ENCODE measurements around the gene TFAP2C. TPM values are rescaled to one million over a fixed set of nuclear protein-coding genes. Genes with fewer than 3 reads are reported as not detected.
A peak's percentile ranks its signal among the peaks of the same experiment; 100 is the strongest.

Gene TFAP2C
- total RNA-seq, 6 experiments from 2014 or later: 1.6 to 4.5 (median 1.9) TPM

DNA sequence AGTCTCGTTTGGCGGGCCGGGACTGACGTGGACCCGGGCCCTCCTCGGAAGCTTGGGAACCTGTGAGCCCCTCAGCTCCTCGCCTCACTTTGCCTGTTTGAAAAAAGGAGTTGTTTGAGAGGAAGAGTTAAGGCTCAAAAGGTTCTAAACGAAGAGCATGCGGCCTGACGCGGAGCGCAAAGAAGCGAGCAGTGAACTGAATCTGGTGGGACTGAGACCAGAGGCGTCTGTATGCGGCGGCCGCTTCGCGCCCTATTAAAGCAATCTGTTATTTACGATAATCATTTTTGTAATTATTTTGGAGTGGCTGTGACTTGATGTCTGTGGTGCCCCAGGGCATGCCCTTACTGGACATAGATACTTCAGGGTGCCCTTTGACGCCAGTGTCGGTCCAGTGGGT lies 3.3 kb upstream of the TFAP2C start:
- H3K9me3 Mint-ChIP-seq: no peaks in the 10 kb centered on the region
- H3K27me3 Mint-ChIP-seq (ENCODE audit: insufficient read depth): peaks cover 5% of the 10 kb centered on the region
- H3K4me1 Mint-ChIP-seq (ENCODE audit: low read depth): no peaks in the 10 kb centered on the region
- no peak overlapping the region for H3K4me3 Mint-ChIP-seq
- H3K36me3 Mint-ChIP-seq (ENCODE audit: low read depth): no peaks in the 10 kb centered on the region
- H3K27ac Mint-ChIP-seq: no peak overlapping the region
- TF ChIP-seq, protein P1, sequence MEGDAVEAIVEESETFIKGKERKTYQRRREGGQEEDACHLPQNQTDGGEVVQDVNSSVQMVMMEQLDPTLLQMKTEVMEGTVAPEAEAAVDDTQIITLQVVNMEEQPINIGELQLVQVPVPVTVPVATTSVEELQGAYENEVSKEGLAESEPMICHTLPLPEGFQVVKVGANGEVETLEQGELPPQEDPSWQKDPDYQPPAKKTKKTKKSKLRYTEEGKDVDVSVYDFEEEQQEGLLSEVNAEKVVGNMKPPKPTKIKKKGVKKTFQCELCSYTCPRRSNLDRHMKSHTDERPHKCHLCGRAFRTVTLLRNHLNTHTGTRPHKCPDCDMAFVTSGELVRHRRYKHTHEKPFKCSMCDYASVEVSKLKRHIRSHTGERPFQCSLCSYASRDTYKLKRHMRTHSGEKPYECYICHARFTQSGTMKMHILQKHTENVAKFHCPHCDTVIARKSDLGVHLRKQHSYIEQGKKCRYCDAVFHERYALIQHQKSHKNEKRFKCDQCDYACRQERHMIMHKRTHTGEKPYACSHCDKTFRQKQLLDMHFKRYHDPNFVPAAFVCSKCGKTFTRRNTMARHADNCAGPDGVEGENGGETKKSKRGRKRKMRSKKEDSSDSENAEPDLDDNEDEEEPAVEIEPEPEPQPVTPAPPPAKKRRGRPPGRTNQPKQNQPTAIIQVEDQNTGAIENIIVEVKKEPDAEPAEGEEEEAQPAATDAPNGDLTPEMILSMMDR (IDR thresholded peaks at IDR 0.05): no peak
- no peak for DNase-seq

DNA sequence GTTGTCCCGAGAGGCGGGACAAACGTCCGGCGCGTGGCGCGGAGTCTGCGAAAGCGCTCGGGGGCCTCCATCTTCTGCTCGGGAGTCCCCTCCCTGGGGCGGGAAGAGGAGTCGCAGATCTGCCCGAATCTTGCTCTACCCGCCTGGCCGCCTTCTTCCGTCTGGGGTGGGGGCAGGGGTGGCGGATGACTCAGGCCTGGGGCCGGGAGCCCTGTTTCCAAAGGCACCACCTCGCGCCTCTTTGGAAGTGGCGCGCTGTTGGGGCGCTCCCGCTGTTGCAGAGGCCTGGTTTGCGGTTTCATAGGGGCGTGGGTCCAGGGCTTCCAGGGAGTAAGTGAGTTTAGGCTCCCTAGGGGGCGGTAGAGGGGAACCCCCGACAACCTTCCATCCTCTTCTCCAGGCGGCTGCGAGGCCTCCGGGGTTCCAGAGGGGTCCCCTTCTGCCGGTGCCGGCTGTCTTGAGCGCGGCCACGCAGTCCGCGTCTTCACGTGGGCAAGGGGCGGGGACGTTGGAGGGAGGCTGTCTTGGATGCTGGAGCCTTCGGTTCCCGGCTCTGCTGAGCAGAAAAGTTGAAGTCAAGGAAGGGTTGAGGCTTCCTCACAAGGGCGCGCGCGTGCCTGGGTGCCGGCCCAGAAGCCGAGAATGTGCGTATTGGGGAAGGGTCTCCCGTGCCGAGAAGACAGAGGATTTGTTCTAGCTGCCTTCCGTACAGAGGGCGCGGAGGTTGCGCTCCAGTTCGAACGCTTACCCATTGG lies 2.6 kb upstream of the TFAP2C start:
- no peaks in the 10 kb centered on the region for H3K9me3 Mint-ChIP-seq
- peaks cover under 1% of the 10 kb centered on the region for H3K4me1 Mint-ChIP-seq (ENCODE audit: low read depth)
- peaks cover under 1% of the 10 kb centered on the region; the same call in 1 of the 2 replicates for H3K36me3 Mint-ChIP-seq (ENCODE audit: low read depth)
- H3K4me3 Mint-ChIP-seq: no peak overlapping the region; the same call in 1 of the 2 replicates
- H3K27ac Mint-ChIP-seq: no peak overlapping the region
- TF ChIP-seq, protein P1 (IDR thresholded peaks at IDR 0.05): peak; percentile 65
- DNase-seq: no peak
- H3K27me3 Mint-ChIP-seq (ENCODE audit: insufficient read depth): peaks cover 5% of the 10 kb centered on the region

DNA sequence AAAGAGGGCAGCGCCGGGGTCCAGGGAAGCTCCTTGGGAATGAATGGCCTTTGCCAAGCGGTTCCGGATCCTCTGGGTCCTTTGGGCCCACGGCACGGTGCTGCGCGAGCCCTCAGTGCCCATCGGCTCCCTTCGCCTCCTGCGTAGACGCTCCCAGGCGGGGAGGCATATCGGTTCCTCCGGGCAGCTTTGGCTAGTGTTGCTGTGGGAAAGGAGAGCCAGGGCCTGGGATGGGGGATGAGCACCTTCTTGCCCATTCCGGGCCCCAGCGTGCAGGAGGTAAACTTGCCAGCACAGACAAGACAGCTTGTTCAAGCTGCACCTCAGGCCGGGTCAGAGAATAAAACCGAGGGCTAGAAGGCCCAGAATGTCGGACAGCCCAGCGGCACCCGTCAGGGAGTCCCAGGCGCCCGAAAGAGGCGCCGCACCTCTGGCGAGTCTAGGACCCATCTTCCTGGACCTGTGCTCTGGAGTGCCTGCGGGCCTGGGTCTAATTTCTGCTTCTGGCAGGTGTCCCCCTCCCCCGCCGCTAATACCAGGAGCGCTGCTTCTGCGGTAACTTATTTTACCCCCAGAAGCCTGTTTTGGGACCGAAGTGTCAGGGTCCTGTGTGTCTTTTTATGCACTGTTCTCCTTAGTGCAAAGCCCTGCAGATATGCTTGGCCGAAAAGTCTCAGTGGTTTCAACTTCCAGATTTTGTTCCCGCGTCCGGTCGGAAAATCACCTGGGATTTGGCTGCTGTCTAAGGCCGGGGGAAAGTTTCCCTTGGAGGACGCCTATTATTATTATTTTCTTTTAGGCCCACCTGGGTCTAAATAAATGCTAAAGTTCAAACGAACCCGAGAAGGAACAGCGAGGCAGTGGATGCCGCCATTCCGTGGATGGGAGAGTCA lies 1.7 kb upstream of the TFAP2C start:
- H3K36me3 Mint-ChIP-seq (ENCODE audit: low read depth): peaks cover 5% of the 10 kb centered on the region; the same call in 1 of the 2 replicates
- no peak overlapping the region for H3K27ac Mint-ChIP-seq
- peaks cover 3% of the 10 kb centered on the region for H3K27me3 Mint-ChIP-seq (ENCODE audit: insufficient read depth)
- TF ChIP-seq, protein P1 (IDR thresholded peaks at IDR 0.05): no peak
- H3K4me3 Mint-ChIP-seq: no peak overlapping the region
- H3K9me3 Mint-ChIP-seq: no peaks in the 10 kb centered on the region
- no peak for DNase-seq
- H3K4me1 Mint-ChIP-seq (ENCODE audit: low read depth): peaks cover 9% of the 10 kb centered on the region

DNA sequence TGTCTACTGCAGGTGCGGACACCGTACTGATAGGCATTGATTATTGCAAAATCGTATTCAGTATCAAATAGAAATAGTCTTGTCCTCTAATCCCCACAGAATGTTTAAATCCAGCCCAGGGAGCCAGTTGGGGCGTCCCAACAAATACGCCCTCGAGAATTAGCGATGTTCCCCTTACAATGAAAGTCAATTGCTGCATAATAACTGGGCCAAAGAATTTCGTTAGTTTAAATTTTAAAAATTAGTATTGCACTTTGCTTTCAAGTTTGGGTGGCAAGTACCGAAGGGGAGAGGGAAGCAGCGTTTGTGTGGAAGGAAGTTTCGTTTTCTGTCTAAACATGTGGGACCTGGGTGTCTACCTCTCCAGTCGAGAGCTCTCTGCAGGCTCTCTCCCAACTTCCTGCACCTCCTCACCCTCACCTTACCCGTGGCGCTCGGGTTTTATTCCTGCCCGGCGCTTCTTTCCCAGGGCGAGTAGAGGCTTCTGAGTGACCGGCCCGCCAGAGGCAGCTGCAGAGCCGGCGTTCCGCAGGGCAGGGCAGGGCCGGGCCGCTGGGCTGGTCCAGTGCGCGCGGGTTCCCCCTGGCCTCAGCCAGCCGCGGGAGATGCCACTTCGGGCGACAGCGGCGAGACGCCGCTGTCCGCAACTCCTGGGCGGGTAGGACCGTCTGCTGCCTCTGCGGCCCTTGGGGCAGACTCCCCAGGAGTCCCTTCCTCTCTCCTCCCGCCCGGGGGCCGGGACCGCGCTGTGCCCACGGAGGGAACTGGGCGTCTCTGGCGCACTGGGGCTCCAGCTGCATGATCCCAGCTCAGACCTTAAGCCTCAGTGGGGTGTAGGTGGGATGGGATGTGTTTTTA lies 862 bp upstream of the TFAP2C start:
- TF ChIP-seq, protein P1 (IDR thresholded peaks at IDR 0.05): no peak
- H3K9me3 Mint-ChIP-seq: no peaks in the 10 kb centered on the region
- H3K36me3 Mint-ChIP-seq (ENCODE audit: low read depth): peaks cover 5% of the 10 kb centered on the region; the same call in 1 of the 2 replicates
- no peak overlapping the region for H3K27ac Mint-ChIP-seq
- H3K4me1 Mint-ChIP-seq (ENCODE audit: low read depth): peaks cover 11% of the 10 kb centered on the region
- peak overlapping the region; percentile 87 for H3K4me3 Mint-ChIP-seq
- H3K27me3 Mint-ChIP-seq (ENCODE audit: insufficient read depth): peaks cover 3% of the 10 kb centered on the region
- no peak for DNase-seq

DNA sequence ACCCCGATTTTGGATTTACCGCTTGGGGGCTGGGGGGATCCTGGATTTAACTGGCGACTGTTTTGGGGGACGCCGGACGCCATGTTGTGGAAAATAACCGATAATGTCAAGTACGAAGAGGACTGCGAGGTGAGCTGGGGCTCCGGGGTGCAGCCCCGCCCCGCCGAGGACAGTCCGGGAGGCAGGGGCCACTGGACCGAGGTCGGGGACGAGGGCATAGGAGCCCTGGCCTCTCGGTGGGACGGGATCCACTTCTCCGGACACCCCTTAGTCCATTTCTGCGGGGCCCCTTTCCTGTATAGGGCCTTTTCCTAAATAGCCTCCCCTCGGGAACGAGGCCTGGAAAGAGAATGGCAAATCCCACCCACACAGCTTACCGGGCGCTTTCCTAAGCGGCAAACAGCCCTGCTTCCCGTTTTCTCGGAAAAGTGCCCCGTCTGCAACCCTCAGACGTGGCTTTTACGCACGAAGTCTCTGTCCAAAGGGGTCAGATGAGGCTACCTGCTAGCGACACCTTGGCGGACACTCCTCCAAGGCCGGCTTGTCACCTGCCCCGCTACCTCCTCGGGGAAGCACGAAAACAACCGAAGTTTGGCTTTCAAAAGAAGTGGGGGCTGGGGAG lies 469 bp downstream of the TFAP2C start:
- TF ChIP-seq, protein P1 (IDR thresholded peaks at IDR 0.05): no peak
- peaks cover 3% of the 10 kb centered on the region for H3K27me3 Mint-ChIP-seq (ENCODE audit: insufficient read depth)
- peaks cover 21% of the 10 kb centered on the region for H3K4me1 Mint-ChIP-seq (ENCODE audit: low read depth)
- no peak for DNase-seq
- peaks cover 13% of the 10 kb centered on the region for H3K36me3 Mint-ChIP-seq (ENCODE audit: low read depth)
- peak overlapping the region; percentile 26; the same call in 1 of the 2 replicates for H3K27ac Mint-ChIP-seq
- H3K4me3 Mint-ChIP-seq: peak overlapping the region; percentile 87
- H3K9me3 Mint-ChIP-seq: no peaks in the 10 kb centered on the region
